ENCODE data around the gene SLC30A1. TPM values are rescaled to one million over a fixed set of nuclear protein-coding genes. Genes with fewer than 3 reads are reported as not detected.

Gene SLC30A1
- total and polyA plus RNA-seq, 2 of the 13 experiments (the other 11 are each of a cell fraction or from before 2014, with no cell fraction given), result 5.9 to 24.4 TPM

DNA sequence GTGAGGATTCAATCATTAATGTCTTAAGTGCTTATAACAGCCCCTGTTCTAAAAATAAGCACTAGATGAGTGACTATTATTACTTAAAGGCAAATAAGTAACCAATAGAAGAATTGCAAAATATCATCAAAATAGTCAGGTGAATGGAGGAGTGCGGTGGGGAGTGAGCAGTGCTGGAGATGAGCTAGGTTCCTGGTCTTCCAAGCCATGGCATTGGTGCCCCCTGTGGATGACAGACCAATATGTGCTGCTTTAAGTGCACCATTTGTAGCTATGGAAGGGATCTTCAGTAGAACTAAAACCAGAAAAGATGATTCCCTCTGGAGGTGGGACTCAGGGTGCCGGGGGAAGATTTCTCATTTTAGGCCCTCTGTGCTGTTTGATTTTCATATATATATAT lies 46.1 kb upstream of the SLC30A1 start (continued):
- TF ChIP-seq, protein P1, sequence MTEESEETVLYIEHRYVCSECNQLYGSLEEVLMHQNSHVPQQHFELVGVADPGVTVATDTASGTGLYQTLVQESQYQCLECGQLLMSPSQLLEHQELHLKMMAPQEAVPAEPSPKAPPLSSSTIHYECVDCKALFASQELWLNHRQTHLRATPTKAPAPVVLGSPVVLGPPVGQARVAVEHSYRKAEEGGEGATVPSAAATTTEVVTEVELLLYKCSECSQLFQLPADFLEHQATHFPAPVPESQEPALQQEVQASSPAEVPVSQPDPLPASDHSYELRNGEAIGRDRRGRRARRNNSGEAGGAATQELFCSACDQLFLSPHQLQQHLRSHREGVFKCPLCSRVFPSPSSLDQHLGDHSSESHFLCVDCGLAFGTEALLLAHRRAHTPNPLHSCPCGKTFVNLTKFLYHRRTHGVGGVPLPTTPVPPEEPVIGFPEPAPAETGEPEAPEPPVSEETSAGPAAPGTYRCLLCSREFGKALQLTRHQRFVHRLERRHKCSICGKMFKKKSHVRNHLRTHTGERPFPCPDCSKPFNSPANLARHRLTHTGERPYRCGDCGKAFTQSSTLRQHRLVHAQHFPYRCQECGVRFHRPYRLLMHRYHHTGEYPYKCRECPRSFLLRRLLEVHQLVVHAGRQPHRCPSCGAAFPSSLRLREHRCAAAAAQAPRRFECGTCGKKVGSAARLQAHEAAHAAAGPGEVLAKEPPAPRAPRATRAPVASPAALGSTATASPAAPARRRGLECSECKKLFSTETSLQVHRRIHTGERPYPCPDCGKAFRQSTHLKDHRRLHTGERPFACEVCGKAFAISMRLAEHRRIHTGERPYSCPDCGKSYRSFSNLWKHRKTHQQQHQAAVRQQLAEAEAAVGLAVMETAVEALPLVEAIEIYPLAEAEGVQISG (CRISPR knock-in tag; IDR thresholded peaks at IDR 0.05), result no peak
- TF ChIP-seq ZNF484 (CRISPR knock-in tag; IDR thresholded peaks at IDR 0.05; ENCODE audit: borderline replicate concordance, low read depth), result no peak
- TF ChIP-seq SOX13 (IDR thresholded peaks at IDR 0.05), result no peak
- peak in 1 of 2 experiments; percentile 33; a peak in 1 of 4 replicates for TF ChIP-seq SOX13 (CRISPR knock-in tag; conservative IDR thresholded peaks at IDR 0.05 in 1 of 2, IDR thresholded peaks at IDR 0.05 in 1 of 2)
- TF ChIP-seq, protein P2, sequence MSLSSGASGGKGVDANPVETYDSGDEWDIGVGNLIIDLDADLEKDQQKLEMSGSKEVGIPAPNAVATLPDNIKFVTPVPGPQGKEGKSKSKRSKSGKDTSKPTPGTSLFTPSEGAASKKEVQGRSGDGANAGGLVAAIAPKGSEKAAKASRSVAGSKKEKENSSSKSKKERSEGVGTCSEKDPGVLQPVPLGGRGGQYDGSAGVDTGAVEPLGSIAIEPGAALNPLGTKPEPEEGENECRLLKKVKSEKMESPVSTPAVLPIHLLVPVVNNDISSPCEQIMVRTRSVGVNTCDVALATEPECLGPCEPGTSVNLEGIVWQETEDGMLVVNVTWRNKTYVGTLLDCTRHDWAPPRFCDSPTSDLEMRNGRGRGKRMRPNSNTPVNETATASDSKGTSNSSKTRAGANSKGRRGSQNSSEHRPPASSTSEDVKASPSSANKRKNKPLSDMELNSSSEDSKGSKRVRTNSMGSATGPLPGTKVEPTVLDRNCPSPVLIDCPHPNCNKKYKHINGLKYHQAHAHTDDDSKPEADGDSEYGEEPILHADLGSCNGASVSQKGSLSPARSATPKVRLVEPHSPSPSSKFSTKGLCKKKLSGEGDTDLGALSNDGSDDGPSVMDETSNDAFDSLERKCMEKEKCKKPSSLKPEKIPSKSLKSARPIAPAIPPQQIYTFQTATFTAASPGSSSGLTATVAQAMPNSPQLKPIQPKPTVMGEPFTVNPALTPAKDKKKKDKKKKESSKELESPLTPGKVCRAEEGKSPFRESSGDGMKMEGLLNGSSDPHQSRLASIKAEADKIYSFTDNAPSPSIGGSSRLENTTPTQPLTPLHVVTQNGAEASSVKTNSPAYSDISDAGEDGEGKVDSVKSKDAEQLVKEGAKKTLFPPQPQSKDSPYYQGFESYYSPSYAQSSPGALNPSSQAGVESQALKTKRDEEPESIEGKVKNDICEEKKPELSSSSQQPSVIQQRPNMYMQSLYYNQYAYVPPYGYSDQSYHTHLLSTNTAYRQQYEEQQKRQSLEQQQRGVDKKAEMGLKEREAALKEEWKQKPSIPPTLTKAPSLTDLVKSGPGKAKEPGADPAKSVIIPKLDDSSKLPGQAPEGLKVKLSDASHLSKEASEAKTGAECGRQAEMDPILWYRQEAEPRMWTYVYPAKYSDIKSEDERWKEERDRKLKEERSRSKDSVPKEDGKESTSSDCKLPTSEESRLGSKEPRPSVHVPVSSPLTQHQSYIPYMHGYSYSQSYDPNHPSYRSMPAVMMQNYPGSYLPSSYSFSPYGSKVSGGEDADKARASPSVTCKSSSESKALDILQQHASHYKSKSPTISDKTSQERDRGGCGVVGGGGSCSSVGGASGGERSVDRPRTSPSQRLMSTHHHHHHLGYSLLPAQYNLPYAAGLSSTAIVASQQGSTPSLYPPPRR (CRISPR knock-in tag; IDR thresholded peaks at IDR 0.05; ENCODE audit: borderline replicate concordance), result no peak
- TF ChIP-seq, protein P3, sequence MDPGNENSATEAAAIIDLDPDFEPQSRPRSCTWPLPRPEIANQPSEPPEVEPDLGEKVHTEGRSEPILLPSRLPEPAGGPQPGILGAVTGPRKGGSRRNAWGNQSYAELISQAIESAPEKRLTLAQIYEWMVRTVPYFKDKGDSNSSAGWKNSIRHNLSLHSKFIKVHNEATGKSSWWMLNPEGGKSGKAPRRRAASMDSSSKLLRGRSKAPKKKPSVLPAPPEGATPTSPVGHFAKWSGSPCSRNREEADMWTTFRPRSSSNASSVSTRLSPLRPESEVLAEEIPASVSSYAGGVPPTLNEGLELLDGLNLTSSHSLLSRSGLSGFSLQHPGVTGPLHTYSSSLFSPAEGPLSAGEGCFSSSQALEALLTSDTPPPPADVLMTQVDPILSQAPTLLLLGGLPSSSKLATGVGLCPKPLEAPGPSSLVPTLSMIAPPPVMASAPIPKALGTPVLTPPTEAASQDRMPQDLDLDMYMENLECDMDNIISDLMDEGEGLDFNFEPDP (CRISPR knock-in tag; conservative IDR thresholded peaks at IDR 0.05), result no peak
- TF ChIP-seq, protein P4, sequence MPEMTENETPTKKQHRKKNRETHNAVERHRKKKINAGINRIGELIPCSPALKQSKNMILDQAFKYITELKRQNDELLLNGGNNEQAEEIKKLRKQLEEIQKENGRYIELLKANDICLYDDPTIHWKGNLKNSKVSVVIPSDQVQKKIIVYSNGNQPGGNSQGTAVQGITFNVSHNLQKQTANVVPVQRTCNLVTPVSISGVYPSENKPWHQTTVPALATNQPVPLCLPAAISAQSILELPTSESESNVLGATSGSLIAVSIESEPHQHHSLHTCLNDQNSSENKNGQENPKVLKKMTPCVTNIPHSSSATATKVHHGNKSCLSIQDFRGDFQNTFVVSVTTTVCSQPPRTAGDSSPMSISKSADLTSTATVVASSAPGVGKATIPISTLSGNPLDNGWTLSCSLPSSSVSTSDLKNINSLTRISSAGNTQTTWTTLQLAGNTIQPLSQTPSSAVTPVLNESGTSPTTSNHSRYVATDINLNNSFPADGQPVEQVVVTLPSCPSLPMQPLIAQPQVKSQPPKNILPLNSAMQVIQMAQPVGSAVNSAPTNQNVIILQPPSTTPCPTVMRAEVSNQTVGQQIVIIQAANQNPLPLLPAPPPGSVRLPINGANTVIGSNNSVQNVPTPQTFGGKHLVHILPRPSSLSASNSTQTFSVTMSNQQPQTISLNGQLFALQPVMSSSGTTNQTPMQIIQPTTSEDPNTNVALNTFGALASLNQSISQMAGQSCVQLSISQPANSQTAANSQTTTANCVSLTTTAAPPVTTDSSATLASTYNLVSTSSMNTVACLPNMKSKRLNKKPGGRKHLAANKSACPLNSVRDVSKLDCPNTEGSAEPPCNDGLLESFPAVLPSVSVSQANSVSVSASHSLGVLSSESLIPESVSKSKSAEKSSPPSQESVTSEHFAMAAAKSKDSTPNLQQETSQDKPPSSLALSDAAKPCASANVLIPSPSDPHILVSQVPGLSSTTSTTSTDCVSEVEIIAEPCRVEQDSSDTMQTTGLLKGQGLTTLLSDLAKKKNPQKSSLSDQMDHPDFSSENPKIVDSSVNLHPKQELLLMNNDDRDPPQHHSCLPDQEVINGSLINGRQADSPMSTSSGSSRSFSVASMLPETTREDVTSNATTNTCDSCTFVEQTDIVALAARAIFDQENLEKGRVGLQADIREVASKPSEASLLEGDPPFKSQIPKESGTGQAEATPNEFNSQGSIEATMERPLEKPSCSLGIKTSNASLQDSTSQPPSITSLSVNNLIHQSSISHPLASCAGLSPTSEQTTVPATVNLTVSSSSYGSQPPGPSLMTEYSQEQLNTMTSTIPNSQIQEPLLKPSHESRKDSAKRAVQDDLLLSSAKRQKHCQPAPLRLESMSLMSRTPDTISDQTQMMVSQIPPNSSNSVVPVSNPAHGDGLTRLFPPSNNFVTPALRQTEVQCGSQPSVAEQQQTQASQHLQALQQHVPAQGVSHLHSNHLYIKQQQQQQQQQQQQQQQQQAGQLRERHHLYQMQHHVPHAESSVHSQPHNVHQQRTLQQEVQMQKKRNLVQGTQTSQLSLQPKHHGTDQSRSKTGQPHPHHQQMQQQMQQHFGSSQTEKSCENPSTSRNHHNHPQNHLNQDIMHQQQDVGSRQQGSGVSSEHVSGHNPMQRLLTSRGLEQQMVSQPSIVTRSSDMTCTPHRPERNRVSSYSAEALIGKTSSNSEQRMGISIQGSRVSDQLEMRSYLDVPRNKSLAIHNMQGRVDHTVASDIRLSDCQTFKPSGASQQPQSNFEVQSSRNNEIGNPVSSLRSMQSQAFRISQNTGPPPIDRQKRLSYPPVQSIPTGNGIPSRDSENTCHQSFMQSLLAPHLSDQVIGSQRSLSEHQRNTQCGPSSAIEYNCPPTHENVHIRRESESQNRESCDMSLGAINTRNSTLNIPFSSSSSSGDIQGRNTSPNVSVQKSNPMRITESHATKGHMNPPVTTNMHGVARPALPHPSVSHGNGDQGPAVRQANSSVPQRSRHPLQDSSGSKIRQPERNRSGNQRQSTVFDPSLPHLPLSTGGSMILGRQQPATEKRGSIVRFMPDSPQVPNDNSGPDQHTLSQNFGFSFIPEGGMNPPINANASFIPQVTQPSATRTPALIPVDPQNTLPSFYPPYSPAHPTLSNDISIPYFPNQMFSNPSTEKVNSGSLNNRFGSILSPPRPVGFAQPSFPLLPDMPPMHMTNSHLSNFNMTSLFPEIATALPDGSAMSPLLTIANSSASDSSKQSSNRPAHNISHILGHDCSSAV (CRISPR knock-in tag; IDR thresholded peaks at IDR 0.05; ENCODE audit: borderline replicate concordance), result no peak
- TF ChIP-seq ZNF598 (CRISPR knock-in tag; IDR thresholded peaks at IDR 0.05; ENCODE audit: borderline replicate concordance), result no peak
- TF ChIP-seq ZNF510 (CRISPR knock-in tag; IDR thresholded peaks at IDR 0.05; ENCODE audit: low read depth), result no peak

Measured in HepG2 (cell line).